GM21825 (cell line): ENCODE results near the gene RASGEF1B.

Source experiments
- ATAC-seq: cut with Tn5 transposase; IDR thresholded peaks from one replicate; pipeline ENCODE4 v1.9.1; 2021; ENCODE audit warnings: mild to moderate bottlenecking, moderate library complexity; ENCODE audit not compliant: unreplicated experiment

The RASGEF1B gene

GRCh38 chr4:81471588-81472280, at the start of gene RASGEF1B:
TSS of gene RASGEF1B (minus strand) at chr4:81471907. CDS start at chr4:81459508, 12,399 bp downstream.
- peak; percentile 94 for ATAC-seq

GRCh38 chr4:81519856-81520255, 48.1 kb upstream of the RASGEF1B start:
- ATAC-seq, result no peak

DNA sequence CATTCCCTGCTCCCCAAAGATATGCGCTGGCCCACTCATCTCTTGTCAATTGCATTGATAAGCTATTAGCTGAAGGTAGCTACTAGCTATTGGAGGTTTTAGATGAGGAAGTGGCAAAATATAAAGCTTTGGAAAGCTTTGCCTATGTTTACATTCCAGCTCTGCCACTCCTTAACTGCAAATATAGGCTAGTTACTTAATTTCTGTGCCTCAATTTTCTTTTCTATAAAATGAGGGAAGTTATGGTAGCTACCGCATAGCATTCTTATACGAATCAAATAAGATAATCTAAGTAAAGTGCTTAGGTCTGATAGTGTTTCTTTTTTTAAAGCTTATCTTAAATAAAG, 47.7 kb upstream of the RASGEF1B start:
- ATAC-seq, result no peak

- no peak for ATAC-seq
Observed at GRCh38 chr4:81518762-81519426, 47.2 kb upstream of the RASGEF1B start.

- no peak for ATAC-seq
Observed at GRCh38 chr4:81516241-81516640, 44.5 kb upstream of the RASGEF1B start.

- ATAC-seq, result no peak
Observed at GRCh38 chr4:81512757-81513501, 41.2 kb upstream of the RASGEF1B start.

GRCh38 chr4:81512001-81512756, 40.5 kb upstream of the RASGEF1B start:
- ATAC-seq, result no peak

GRCh38 chr4:81510643-81511178, 39.0 kb upstream of the RASGEF1B start:
- no peak for ATAC-seq

DNA sequence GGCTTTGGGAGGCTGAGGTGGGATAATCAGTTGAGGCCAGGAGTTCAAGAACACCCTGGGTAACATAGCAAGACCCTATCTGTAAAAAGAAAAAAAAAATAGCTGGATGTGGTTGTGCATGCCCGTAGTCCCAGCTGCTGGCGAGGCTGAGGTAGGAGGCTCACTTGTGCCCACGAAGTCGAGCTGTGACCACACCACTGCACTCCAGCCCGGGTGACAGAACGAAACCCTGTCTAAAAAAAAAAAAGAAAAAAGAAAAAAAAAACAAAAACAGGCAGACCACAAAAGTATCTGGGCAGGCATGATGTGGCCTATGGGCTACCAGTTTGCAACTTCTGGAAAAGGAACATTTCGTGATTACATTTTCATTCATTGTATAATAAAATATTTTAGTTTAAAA, 38.1 kb upstream of the RASGEF1B start:
- no peak for ATAC-seq

DNA sequence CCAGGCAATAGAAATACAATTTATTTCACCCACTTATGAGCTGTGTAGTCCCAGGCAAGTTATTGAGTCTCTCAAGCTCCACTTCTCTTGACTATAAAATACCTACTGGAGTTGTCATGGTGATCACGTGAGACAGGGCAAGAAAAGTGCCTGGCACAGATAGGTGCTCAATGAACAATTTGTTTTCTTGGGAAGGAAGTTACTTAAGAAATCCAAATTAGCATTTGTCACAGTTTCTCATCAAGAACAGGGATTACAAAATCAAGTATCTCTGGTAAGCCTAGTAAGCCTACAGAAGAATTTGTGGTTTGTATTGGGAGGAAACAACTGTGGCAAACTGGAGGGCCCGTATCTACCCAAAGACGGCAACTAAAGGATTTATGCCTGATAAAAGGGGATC, 37.5 kb upstream of the RASGEF1B start:
- ATAC-seq, result no peak

DNA sequence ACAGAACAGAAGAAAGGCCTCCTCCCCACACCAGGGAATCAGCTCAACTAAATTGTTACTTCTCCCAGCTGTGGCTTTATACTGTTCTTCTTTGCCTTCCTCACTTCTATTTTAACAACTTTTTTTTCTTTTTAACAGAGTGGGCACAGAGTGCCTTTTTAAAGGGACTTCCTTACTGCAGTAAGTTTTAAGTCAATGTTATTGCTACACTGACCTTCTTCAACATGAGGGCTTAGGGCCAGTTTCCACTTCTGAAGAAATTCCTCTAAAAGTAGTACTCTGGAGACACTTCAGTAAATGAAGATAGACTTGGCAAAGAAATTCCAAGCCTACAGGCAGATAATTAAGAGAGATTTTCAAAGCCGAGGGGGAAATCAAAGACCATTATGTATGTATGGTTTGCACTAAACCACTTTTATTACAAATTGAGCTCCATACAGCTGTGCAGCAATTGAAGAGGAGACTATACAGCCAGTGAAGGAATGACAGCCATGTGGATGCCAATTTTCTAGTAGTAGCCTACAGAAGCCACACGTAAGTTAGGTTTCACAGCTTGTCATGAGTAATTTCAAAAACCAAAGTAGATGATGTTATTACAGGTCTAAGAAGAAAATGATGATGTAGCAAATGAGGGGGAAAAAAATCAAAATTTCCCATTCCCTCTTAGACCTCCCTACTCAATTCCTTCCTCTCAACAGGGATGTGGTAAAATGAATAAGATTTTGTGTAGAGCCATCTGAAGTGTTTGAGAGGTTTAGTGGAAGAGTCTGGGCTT, 36.9 kb upstream of the RASGEF1B start:
- ATAC-seq, result no peak

GRCh38 chr4:81507530-81507929, 35.8 kb upstream of the RASGEF1B start:
- ATAC-seq, result no peak

DNA sequence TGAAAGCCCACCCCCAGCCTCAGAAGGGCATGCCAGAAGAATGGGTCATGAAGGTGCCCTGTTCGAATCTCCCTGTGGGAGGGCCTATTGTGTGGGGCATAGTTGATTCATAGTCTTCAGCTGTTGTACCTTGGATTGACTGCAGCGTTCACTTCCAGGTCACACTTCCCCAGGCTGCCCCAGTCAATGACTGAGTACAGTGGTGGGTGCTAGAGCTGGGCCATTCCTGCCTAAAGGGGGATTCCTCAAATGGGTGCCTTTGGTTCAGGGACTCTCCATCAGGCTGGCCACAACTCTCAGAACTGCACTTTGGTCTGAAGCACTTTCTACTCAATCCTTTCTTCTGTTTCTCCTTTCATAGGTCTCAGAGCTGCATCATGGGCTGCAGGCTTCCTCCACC, 35.0 kb upstream of the RASGEF1B start:
- peak; percentile 69 for ATAC-seq

GRCh38 chr4:81505726-81506125, 34.0 kb upstream of the RASGEF1B start:
- ATAC-seq, result no peak

GRCh38 chr4:81505004-81505598, 33.4 kb upstream of the RASGEF1B start:
- peak; percentile 44 for ATAC-seq

- ATAC-seq, result no peak
Observed at GRCh38 chr4:81504112-81505003, 32.7 kb upstream of the RASGEF1B start.

DNA sequence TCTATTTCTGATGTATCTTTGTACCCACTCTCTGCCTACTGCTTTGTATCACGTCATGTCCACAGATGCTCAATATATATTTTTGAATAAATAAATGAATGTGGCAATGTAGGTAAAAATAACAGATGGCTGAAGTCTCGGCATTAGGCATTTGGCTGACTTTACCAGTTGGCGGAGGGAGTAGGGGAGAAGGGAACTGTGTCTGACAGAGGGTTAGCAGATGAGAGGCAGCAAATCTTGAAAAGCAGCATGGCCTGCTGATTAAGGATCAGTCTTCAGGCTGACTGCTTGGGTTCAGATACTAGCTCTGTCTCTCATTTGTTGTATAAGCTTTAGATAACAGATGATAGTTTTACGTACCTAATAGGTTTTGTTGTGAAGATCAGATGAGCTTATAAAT, 31.9 kb upstream of the RASGEF1B start:
- ATAC-seq, result no peak

DNA sequence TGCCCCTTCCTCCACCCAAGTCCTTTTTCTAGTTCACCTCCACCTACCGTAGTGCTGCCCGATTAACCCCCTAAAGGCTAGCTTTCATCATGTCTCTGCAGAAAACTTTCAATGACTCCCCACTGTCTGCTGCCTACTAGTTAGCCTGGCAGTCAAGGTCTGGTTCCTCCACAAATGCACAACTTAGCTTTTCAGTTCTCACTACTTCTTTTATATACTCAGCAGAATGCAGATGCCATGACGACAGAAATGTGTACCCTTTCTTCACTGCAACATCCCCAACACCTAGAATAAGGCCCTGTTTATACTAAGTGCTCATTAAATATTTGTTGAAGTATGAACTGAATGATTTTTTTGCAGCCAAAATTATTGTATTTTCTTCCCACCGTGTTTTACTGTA, 30.9 kb upstream of the RASGEF1B start:
- ATAC-seq, result no peak

DNA sequence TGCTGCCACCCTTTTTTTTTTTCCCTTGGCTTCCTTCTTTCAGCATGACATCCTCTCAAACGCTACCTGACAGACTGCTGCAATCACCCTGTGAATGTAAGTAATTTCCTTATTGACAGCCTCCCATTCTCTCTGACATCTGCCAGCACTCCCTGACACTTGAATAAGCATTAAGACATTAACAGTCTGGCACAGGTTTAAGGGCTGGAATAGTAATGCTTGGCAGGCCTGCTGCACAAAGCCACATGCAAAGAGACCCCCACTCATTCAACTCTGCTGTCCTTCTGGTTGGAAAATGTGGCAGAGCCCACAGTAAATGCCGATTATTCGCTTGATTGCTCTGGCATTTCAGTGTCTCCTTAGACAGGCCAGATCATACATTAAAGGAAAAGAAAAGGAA, 28.1 kb upstream of the RASGEF1B start:
- ATAC-seq, result no peak
